SK-N-SH (cell line): Measurements from ENCODE around the gene KMT2C. TPM values are rescaled to one million over a fixed set of nuclear protein-coding genes. Genes with fewer than 3 reads are reported as not detected.

Experiments used
- CTCF ChIA-PET: fragments of 300-600, 350-600 bp; formaldehyde crosslinking; extraction: SDS; loops from one replicate; lab custom pipeline; 2021; lab: Yijun Ruan, JAX
- POLR2A ChIA-PET: fragments of 350-600 bp; sonication (Branson Sonifier 250); formaldehyde crosslinking; extraction: SDS; loops from one replicate; lab custom pipeline; 2020; ENCODE audit warnings: antibody characterized with exemption, inconsistent platforms; lab: Yijun Ruan, JAX
- DNase-seq: peaks from one replicate; pipeline ENCODE4 v3.0.0; 2012
- H2AFZ ChIP-seq: fragments of 200-600 bp; sonication (generic); 2 replicates; pipeline ENCODE4 v1.8.1; 2016; ENCODE audit warnings: antibody characterized with exemption, mild to moderate bottlenecking, low read depth
- H3F3A ChIP-seq: fragments of 200-600 bp; sonication (generic); replicated peaks from 2 replicates; pipeline ENCODE3; 2016; ENCODE audit warnings: antibody characterized with exemption, mild to moderate bottlenecking; ENCODE audit not compliant: insufficient read depth
- H3K27ac ChIP-seq, 2 experiments: fragments of 200-500 bp in 1 of 2; fragments of 200-600 bp in 1 of 2; sonication (Bioruptor generic) in 1 of 2; sonication (generic), shearing (Covaris generic) in 1 of 2; 2 replicates each; pipeline versions ENCODE4 v1.5.1 to v1.6.1; 2014 to 2016; ENCODE audit warnings: low read depth in 2 of 2, inconsistent platforms in 1 of 2, low read length in 1 of 2, mild to moderate bottlenecking in 1 of 2, mixed read lengths in 1 of 2
- H3K27me3 ChIP-seq: fragments of 200-600 bp; sonication (generic), shearing (Covaris generic); 2 replicates; pipeline ENCODE4 v1.6.1; 2016; ENCODE audit warnings: mixed run types; ENCODE audit not compliant: insufficient read depth
- H3K36me3 ChIP-seq, 2 experiments: fragments of 200-500 bp in 1 of 2; fragments of 200-600 bp in 1 of 2; sonication (Bioruptor generic) in 1 of 2; sonication (generic) in 1 of 2; replicated peaks in 1 of 2; 2 replicates each; pipeline versions ENCODE3 to v1.5.1; 2014 to 2016; ENCODE audit warnings: low read length in 1 of 2, mild to moderate bottlenecking in 1 of 2; ENCODE audit not compliant: insufficient read depth in 2 of 2, control insufficient read depth in 1 of 2
- H3K4me1 ChIP-seq, 2 experiments: fragments of 200-500 bp in 1 of 2; fragments of 200-600 bp in 1 of 2; sonication (Bioruptor generic) in 1 of 2; sonication (generic), shearing (Covaris generic) in 1 of 2; 2 replicates each; pipeline versions ENCODE4 v1.5.1 to v1.6.1; 2014 to 2016; ENCODE audit warnings: low read depth in 1 of 2, low read length in 1 of 2, mixed run types in 1 of 2; ENCODE audit not compliant: insufficient read depth in 2 of 2, control insufficient read depth in 1 of 2
- H3K4me2 ChIP-seq: fragments of 200-600 bp; sonication (generic), shearing (Covaris generic); 2 replicates; pipeline ENCODE4 v1.6.1; 2017; ENCODE audit warnings: mixed run types
- H3K4me3 ChIP-seq, 2 experiments: fragments of 200-500 bp in 1 of 2; fragments of 200-600 bp in 1 of 2; sonication (Bioruptor generic) in 1 of 2; sonication (generic), shearing (Covaris generic) in 1 of 2; 2 replicates each; pipeline versions ENCODE4 v1.5.1 to v1.8.1; 2014 to 2016; ENCODE audit warnings: low read depth in 2 of 2, inconsistent platforms in 1 of 2, low read length in 1 of 2, mild to moderate bottlenecking in 1 of 2, mixed read lengths in 1 of 2, moderate library complexity in 1 of 2
- H3K79me2 ChIP-seq: fragments of 200-600 bp; sonication (generic); 2 replicates; pipeline ENCODE4 v1.8.1; 2017; ENCODE audit warnings: mild to moderate bottlenecking; ENCODE audit not compliant: insufficient read depth
- H3K9ac ChIP-seq: fragments of 200-600 bp; sonication (generic); 2 replicates; pipeline ENCODE4 v1.6.1; 2017; ENCODE audit warnings: mixed run types
- H3K9me2 ChIP-seq: fragments of 200-600 bp; sonication (generic); 2 replicates; pipeline ENCODE4 v1.6.1; 2017; ENCODE audit warnings: mixed run types
- H3K9me3 ChIP-seq: fragments of 200-600 bp; sonication (generic); 2 replicates; pipeline ENCODE4 v1.6.1; 2017; ENCODE audit warnings: mixed run types, mild to moderate bottlenecking, moderate library complexity
- H4K20me1 ChIP-seq: fragments of 200-600 bp; sonication (generic); 2 replicates; pipeline ENCODE4 v1.6.1; 2017; ENCODE audit warnings: mild to moderate bottlenecking, mixed run types; ENCODE audit not compliant: insufficient read depth
- CHD2 ChIP-seq: fragments of 150-350 bp; IDR thresholded peaks from 2 replicates; pipeline ENCODE4 v1.6.1; 2018; ENCODE audit warnings: low read length; ENCODE audit not compliant: partially characterized antibody
- CTCF ChIP-seq: fragments of 200-600 bp; sonication (generic); IDR thresholded peaks from 2 replicates; pipeline ENCODE4 v1.6.1; 2017; ENCODE audit warnings: antibody characterized with exemption, mild to moderate bottlenecking, moderate library complexity
- FOSL2 ChIP-seq: IDR thresholded peaks from 2 replicates; pipeline ENCODE4 v1.4.0; 2012; ENCODE audit warnings: low read depth, mild to moderate bottlenecking, moderate library complexity, borderline replicate concordance
- FOXM1 ChIP-seq: IDR thresholded peaks from 2 replicates; pipeline ENCODE4 v1.4.0; 2012; ENCODE audit warnings: low read depth, mild to moderate bottlenecking
- GATA2 ChIP-seq: sonication (generic); formaldehyde crosslinking; IDR thresholded peaks from 2 replicates; pipeline ENCODE4 v1.5.0; 2020; ENCODE audit warnings: mild to moderate bottlenecking, missing genetic modification reagents
- MAX ChIP-seq: IDR thresholded peaks from 2 replicates; pipeline ENCODE4 v1.4.0; 2012; ENCODE audit warnings: low read depth
- MEF2A ChIP-seq: IDR thresholded peaks from 2 replicates; pipeline ENCODE4 v1.4.0; 2012; ENCODE audit warnings: low read depth, borderline replicate concordance
- NFIC ChIP-seq: IDR thresholded peaks from 2 replicates; pipeline ENCODE4 v1.4.0; 2012; ENCODE audit warnings: borderline replicate concordance
- NRF1 ChIP-seq: IDR thresholded peaks from 2 replicates; pipeline ENCODE4 v1.6.1; 2012; ENCODE audit warnings: low read depth, mild to moderate bottlenecking, low read length
- REST ChIP-seq: IDR thresholded peaks from 2 replicates; pipeline ENCODE4 v1.6.1; 2012; ENCODE audit warnings: mild to moderate bottlenecking, low read depth, low read length, moderate library complexity
- RXRA ChIP-seq: IDR thresholded peaks from 2 replicates; pipeline ENCODE4 v1.4.0; 2012; ENCODE audit warnings: low read depth, mild to moderate bottlenecking, borderline replicate concordance
- SIN3A ChIP-seq: IDR thresholded peaks from 2 replicates; pipeline ENCODE4 v1.6.1; 2012; ENCODE audit warnings: low read depth, mild to moderate bottlenecking, low read length, moderate library complexity, borderline replicate concordance
- TAF1 ChIP-seq: IDR thresholded peaks from 2 replicates; pipeline ENCODE4 v1.6.1; 2012; ENCODE audit warnings: low read depth, mild to moderate bottlenecking, low read length, moderate library complexity, borderline replicate concordance
- TCF12 ChIP-seq: IDR thresholded peaks from 2 replicates; pipeline ENCODE4 v1.4.0; 2012
- TEAD4 ChIP-seq: IDR thresholded peaks from 2 replicates; pipeline ENCODE4 v1.4.0; 2012; ENCODE audit warnings: mild to moderate bottlenecking, borderline replicate concordance; ENCODE audit not compliant: insufficient read depth
- USF1 ChIP-seq: IDR thresholded peaks from 2 replicates; pipeline ENCODE4 v1.4.0; 2012; ENCODE audit warnings: low read depth, borderline replicate concordance
- WGBS: methylation state at CpG from one replicate; pipeline ENCODE4 v1.1.6; 2017; ENCODE audit warnings: low lambda C conversion rate; 5-methylcytosine and 5-hydroxymethylcytosine counted together
- polyA plus RNA-seq, 3 experiments: library from polyadenylated mRNA; depleted of rRNA; stranded (reverse); fragments of >200 nt; gene quantifications; 2 replicates each; pipeline ENCODE4 v1.2.3, GENCODE V29; 2012

The KMT2C gene
- polyA plus RNA-seq, 1 of the 3 experiments (the other 2 are of a cell fraction), result 8.0 TPM

- peak overlapping the region; percentile 22; the same call in 1 of the 2 replicates for H3K4me2 ChIP-seq
- peaks cover 82 to 85% of the 10 kb centered on the region in 2 experiments for H3K36me3 ChIP-seq
- H3K27me3 ChIP-seq, result no peaks in the 10 kb centered on the region
- peaks cover 13 to 25% of the 10 kb centered on the region in 2 experiments for H3K4me1 ChIP-seq
- H3K79me2 ChIP-seq, result no peaks in the 10 kb centered on the region
- DNase-seq, result no peak
- peaks cover 23% of the 10 kb centered on the region for H3F3A ChIP-seq
- H2AFZ ChIP-seq, result no peak overlapping the region
- no peaks in the 10 kb centered on the region for H3K9me2 ChIP-seq
- H3K9me3 ChIP-seq, result no peaks in the 10 kb centered on the region
- H3K9ac ChIP-seq, result no peak overlapping the region
- POLR2A ChIA-PET, result no interaction called here
- WGBS, result 95% methylated on average over 12 of the region's 12 CpGs
- no peak overlapping the region for H3K4me3 ChIP-seq
- H4K20me1 ChIP-seq, result peaks cover 61% of the 10 kb centered on the region
- CTCF ChIA-PET, result interaction anchor here (0.5 to 3.9 kb wide), 14 partner anchors 9 to 1046 kb away, joined by 3 to 35 read pairs (median 4); no protein-coding TSS in a partner anchor
- no peak overlapping the region; a peak in 1 of 4 replicates for H3K27ac ChIP-seq
- TF ChIP-seq SIN3A, result no peak
- no peak for TF ChIP-seq MAX
- TF ChIP-seq NRF1, result no peak
- TF ChIP-seq USF1, result no peak
- no peak for TF ChIP-seq FOSL2
Measured at GRCh38 chr7:152144557-152145245, 291.1 kb downstream of the KMT2C start.

- peaks cover 55% of the 10 kb centered on the region for H4K20me1 ChIP-seq
- TF ChIP-seq USF1 (no peak), NFIC (0 out of 2 replicates have a peak, but pooled peaks have one; percentile 10), CHD2 (no peak), MAX (no peak), CTCF (no peak), MEF2A (peak; percentile 62; the same call in 1 of the 2 replicates), REST (no peak), GATA2 (CRISPR knock-in tag) (no peak), TCF12 (peak; percentile 54), FOSL2 (no peak), TEAD4 (no peak), RXRA (no peak), FOXM1 (no peak), TAF1 (no peak)
Measured at GRCh38 chr7:152142976-152143595, 292.7 kb downstream of the KMT2C start.

More at GRCh38 chr7:152142976-152143595, 292.7 kb downstream of the KMT2C start:
- Histone ChIP-seq H2AFZ (no peak overlapping the region), H3K4me2 (peak overlapping the region; percentile 21; the same call in 1 of the 2 replicates), H3K9ac (no peak overlapping the region), H3K4me1 (peaks cover 3 to 25% of the 10 kb centered on the region in 2 experiments), H3K79me2 (no peaks in the 10 kb centered on the region), H3K27me3 (no peaks in the 10 kb centered on the region), H3K36me3 (peaks cover 83 to 85% of the 10 kb centered on the region in 2 experiments), H3K27ac (peak overlapping the region; percentile 2 to 23; a peak in 3 of 4 replicates), H3K9me2 (no peaks in the 10 kb centered on the region), H3K9me3 (no peaks in the 10 kb centered on the region), H3K4me3 (no peak overlapping the region), H3F3A (peaks cover 23% of the 10 kb centered on the region)
- DNase-seq, result no peak
- 67% methylated on average over 5 of the region's 5 CpGs for WGBS
- ChIA-PET CTCF (interaction anchor here (0.7 to 1.7 kb wide), 7 partner anchors 10 to 563 kb away, joined by 3 to 7 read pairs (median 3); no protein-coding TSS in a partner anchor), POLR2A (interaction anchor here (1.2 kb wide), 1 partner anchor 12 kb away, joined by 3 read pairs; no protein-coding TSS in a partner anchor)
